HG03378 (cell line): ENCODE data around the gene TMEM50A.
"Not testable (repeated sequence)": the region's sequence is repeated elsewhere in the genome, so short reads cannot be mapped to it uniquely, and the experiment has no call there.

Source experiments
- ATAC-seq: cut with Tn5 transposase; IDR thresholded peaks from one replicate; pipeline ENCODE4 v1.9.1; 2021; ENCODE audit warnings: mild to moderate bottlenecking, moderate library complexity; ENCODE audit not compliant: unreplicated experiment

Gene TMEM50A

DNA sequence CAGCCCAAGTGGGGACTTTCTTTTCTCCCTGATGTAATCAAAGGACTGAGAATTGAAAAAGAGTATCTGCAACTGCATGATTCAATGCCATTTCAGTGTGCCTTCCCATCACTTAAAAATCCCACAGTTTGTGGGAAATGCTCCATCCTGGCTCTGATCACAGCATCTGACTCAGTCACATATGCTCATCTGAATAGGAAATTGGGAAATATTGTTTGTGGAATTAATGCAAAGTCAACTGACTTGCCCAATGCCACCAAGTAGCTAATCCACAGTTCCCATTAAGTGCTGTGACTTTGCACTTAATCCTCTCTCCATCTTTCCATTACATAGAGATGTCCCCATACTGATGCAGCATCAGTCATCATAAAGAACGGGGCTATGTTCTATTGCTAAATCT, 45.0 kb downstream of the TMEM50A start:
- ATAC-seq: not testable (repeated sequence)

- ATAC-seq: not testable (repeated sequence)
Measured at GRCh38 chr1:25383875-25384274, 45.7 kb downstream of the TMEM50A start.

DNA sequence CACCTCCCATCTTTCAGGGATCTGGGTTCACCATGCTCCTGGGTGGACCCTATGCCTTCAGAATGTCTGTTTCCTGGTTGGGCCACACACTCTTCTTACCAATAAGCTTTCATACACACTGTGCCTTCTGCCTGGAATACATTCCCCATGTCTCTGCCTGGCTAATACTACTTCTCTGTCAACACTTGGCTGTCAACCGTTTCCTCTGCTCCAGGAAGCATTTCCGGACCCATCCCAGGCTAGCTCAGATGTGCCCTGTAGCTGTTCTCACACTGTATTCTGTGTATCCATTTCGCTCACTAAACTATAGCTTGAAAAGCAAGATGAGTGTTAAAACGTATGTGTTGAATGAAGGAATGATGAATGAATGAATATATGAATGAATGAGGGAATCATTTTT, 49.0 kb downstream of the TMEM50A start:
- ATAC-seq: not testable (repeated sequence)

GRCh38 chr1:25388691-25389090, 50.6 kb downstream of the TMEM50A start:
- ATAC-seq: not testable (repeated sequence)

GRCh38 chr1:25389721-25390120, 51.6 kb downstream of the TMEM50A start:
- ATAC-seq: not testable (repeated sequence)

DNA sequence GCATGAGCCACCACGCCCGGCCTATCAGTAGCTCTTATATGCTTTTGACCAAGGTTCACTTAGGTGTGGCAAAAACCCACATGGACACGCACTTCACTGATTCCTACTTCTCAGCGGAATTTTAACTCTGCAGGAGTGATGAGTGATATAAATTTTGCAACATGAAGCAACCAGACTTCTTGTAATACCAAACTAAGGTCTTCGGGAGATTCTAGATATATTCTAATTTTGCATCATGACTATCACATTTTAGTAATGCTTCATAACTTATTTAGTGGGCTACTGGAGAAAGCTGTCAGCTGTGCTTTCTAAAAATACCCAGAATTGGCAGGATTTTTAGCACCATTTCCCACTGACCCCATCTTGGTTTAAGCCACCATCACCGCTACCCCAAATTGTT, 54.7 kb downstream of the TMEM50A start:
- ATAC-seq: no peak

DNA sequence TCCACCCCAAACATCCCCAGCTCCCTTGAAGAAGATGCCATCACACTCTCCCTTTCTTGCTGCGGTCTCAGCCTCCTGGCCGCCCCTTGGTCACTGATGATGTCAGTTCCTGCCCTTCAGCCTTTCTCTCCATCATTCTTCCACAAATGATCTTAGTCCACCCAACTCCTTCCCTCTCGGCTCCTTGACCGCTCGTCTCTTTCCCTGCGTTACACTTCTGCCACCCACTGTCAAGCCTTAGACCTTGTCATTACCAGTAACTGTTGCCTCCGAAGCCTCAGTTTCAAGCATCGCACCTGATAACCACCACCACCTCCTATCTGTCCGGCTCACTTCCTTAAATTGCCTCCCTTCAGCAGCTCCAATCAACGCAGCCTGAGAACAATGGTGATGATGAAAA, 59.4 kb downstream of the TMEM50A start:
- ATAC-seq: not testable (repeated sequence)

- not testable (repeated sequence) for ATAC-seq
Measured at GRCh38 chr1:25398079-25398478, 59.9 kb downstream of the TMEM50A start.

GRCh38 chr1:25402947-25403803, 65.0 kb downstream of the TMEM50A start:
- not testable (repeated sequence) for ATAC-seq

GRCh38 chr1:25405731-25406305, 67.7 kb downstream of the TMEM50A start:
- ATAC-seq: not testable (repeated sequence)

DNA sequence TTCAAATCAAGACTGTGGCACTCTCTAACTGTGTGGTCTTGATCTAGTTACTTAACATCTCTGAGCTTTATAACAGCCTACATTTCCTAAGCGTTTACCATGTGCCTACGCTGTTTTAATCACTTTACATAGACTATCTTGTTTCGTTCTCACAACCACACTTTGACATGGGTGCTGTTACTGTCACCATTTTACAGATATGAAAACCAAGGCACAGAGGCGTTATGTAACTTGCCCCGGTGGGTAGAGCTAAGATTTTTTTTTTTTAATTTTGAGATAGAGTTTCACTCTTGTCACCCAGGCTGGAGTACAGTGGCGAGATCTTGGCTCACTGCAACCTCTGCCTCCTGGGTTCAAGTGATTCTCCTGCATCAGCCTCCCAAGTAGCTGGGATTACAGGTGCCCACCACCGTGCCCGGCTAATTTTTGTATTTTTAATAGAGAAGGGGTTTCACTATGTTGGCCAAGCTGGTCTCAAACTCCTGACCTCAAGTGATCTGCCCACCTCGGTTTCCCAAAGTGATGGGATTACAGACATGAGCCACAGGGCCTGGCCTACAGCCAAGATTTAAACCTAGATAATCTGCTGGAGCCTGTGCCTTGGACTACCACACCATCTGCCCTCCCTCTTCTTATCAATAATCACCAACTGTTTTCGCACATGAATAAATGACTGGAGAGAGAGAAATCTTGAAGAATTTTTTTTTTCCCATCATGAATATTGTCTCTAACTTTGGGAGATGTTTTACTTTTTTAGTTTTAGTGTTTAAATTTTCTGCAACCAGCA, 71.7 kb downstream of the TMEM50A start:
- not testable (repeated sequence) for ATAC-seq
